T-helper 1 cell treated with Interleukin-12 subunit alpha and Interleukin-12 subunit beta and Interleukin-4 antibody, amounts not matched to agents 30 μg/mL and 1 μg/mL, for 36 hours (primary cell): ENCODE data around the gene MAP2K5.
A peak's percentile ranks its signal among the peaks of the same experiment; 100 is the strongest.

ENCODE experiments used
- H3K27ac Mint-ChIP-seq: one replicate; pipeline ENCODE4 v1.8.0; 2021; ENCODE audit warnings: mild to moderate bottlenecking, mixed read lengths
- H3K27me3 Mint-ChIP-seq: one replicate; pipeline ENCODE4 v1.8.0; 2021; ENCODE audit warnings: low read depth, mixed read lengths
- H3K36me3 Mint-ChIP-seq: one replicate; pipeline ENCODE4 v1.8.0; 2021; ENCODE audit warnings: low read depth, mixed read lengths
- H3K4me1 Mint-ChIP-seq: one replicate; pipeline ENCODE4 v1.8.0; 2021; ENCODE audit warnings: low read depth, mixed read lengths
- H3K4me3 Mint-ChIP-seq: one replicate; pipeline ENCODE4 v1.8.0; 2021; ENCODE audit warnings: mild to moderate bottlenecking, moderate library complexity, mixed read lengths
- H3K9me3 Mint-ChIP-seq: one replicate; pipeline ENCODE4 v1.8.0; 2021; ENCODE audit warnings: mixed read lengths

Gene MAP2K5

GRCh38 chr15:67832031-67832551 lies 289.6 kb downstream of the MAP2K5 start:
- H3K27ac Mint-ChIP-seq: no peak overlapping the region
- H3K27me3 Mint-ChIP-seq: peaks cover 86% of the 10 kb centered on the region
- H3K4me3 Mint-ChIP-seq: no peak overlapping the region
- H3K9me3 Mint-ChIP-seq: no peaks in the 10 kb centered on the region
- H3K36me3 Mint-ChIP-seq: peaks cover 2% of the 10 kb centered on the region
- H3K4me1 Mint-ChIP-seq: peaks cover 27% of the 10 kb centered on the region

- Mint-ChIP-seq H3K27ac (peak overlapping the region; percentile 49), H3K9me3 (no peaks in the 10 kb centered on the region), H3K27me3 (peaks cover 94% of the 10 kb centered on the region), H3K4me1 (peaks cover 30% of the 10 kb centered on the region), H3K36me3 (peaks cover 2% of the 10 kb centered on the region), H3K4me3 (peak overlapping the region; percentile 66)
Observed at GRCh38 chr15:67832897-67833709, 290.6 kb downstream of the MAP2K5 start.

GRCh38 chr15:67833710-67834511 lies 291.4 kb downstream of the MAP2K5 start:
- Mint-ChIP-seq H3K9me3 (no peaks in the 10 kb centered on the region), H3K4me1 (peaks cover 32% of the 10 kb centered on the region), H3K27me3 (peaks cover 90% of the 10 kb centered on the region), H3K36me3 (peaks cover 2% of the 10 kb centered on the region), H3K4me3 (peak overlapping the region; percentile 75), H3K27ac (no peak overlapping the region)

- Mint-ChIP-seq H3K9me3 (no peaks in the 10 kb centered on the region), H3K4me1 (peaks cover 33% of the 10 kb centered on the region), H3K36me3 (peaks cover 3% of the 10 kb centered on the region), H3K27me3 (peaks cover 86% of the 10 kb centered on the region), H3K27ac (no peak overlapping the region), H3K4me3 (peak overlapping the region; percentile 56)
Observed at GRCh38 chr15:67834581-67835296, 292.2 kb downstream of the MAP2K5 start.

DNA sequence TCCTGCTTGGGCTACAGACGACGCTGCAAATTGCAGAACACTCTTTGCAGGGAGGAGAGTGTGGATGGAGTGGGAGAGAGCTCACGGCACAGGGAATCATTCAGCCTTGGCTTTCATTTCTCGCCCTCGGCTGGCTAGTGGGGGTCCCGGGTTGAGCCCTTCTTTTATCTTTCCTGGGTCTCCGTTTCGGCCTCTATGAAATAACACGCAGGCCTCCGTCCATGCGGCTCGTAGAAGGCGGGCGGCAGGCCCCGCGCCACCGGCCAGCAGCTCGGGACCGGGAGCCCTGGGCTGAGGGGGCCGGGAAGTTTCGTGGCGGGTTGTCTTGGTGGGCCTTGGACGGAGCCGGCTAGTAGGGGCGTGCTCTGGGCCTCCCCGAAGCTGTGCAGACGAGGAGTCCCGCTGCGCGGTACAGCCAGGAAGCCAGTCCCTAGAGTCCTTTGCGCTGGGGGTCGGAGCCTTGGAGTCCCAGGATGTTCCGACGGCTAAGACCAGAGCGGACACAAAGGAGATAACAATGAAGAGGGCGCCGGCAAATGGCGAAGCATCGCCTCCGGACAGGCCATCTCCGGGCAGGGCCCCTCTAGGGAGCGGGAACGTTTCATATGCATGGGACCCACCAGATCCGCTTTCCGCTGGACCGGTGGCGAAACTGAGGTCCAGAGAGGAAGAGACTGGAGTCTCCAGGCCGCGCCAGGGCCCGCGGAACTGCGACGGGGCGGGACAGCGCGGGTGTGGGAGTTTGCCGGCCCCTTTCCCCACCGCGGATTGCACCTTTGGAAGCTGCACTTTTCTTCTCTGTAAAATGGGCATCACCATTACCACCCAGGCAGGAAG lies 293.0 kb downstream of the MAP2K5 start:
- H3K4me1 Mint-ChIP-seq: peaks cover 38% of the 10 kb centered on the region
- peaks cover 84% of the 10 kb centered on the region for H3K27me3 Mint-ChIP-seq
- peaks cover 6% of the 10 kb centered on the region for H3K36me3 Mint-ChIP-seq
- no peaks in the 10 kb centered on the region for H3K9me3 Mint-ChIP-seq
- peak overlapping the region; percentile 56 for H3K4me3 Mint-ChIP-seq
- no peak overlapping the region for H3K27ac Mint-ChIP-seq

DNA sequence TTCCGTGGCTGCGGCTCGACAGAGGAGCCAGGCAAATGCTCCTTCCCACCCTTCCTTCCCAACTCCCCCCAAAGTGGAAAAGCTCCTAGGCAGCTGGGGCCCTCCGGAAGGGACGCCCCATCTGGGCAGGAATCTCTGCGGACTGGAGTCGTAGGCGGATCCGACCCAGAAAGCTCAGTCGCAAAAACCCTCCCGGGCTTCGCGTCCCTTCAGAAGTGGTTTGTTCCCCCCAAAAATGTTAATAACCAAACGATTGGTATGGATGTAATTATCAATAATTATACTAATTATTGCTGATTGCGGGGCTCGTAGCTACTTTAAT lies 293.6 kb downstream of the MAP2K5 start:
- Mint-ChIP-seq H3K27ac (no peak overlapping the region), H3K4me1 (peaks cover 40% of the 10 kb centered on the region), H3K27me3 (peaks cover 79% of the 10 kb centered on the region), H3K4me3 (peak overlapping the region; percentile 42), H3K36me3 (peaks cover 6% of the 10 kb centered on the region), H3K9me3 (no peaks in the 10 kb centered on the region)

GRCh38 chr15:67836477-67836876 lies 294.0 kb downstream of the MAP2K5 start:
- Mint-ChIP-seq H3K27me3 (peaks cover 75% of the 10 kb centered on the region), H3K9me3 (no peaks in the 10 kb centered on the region), H3K4me1 (peaks cover 44% of the 10 kb centered on the region), H3K36me3 (peaks cover 6% of the 10 kb centered on the region), H3K4me3 (no peak overlapping the region), H3K27ac (no peak overlapping the region)

- Mint-ChIP-seq H3K27ac (no peak overlapping the region), H3K4me1 (peaks cover 45% of the 10 kb centered on the region), H3K27me3 (peaks cover 70% of the 10 kb centered on the region), H3K36me3 (peaks cover 6% of the 10 kb centered on the region), H3K9me3 (no peaks in the 10 kb centered on the region), H3K4me3 (no peak overlapping the region)
Observed at GRCh38 chr15:67836955-67837354, 294.5 kb downstream of the MAP2K5 start.

DNA sequence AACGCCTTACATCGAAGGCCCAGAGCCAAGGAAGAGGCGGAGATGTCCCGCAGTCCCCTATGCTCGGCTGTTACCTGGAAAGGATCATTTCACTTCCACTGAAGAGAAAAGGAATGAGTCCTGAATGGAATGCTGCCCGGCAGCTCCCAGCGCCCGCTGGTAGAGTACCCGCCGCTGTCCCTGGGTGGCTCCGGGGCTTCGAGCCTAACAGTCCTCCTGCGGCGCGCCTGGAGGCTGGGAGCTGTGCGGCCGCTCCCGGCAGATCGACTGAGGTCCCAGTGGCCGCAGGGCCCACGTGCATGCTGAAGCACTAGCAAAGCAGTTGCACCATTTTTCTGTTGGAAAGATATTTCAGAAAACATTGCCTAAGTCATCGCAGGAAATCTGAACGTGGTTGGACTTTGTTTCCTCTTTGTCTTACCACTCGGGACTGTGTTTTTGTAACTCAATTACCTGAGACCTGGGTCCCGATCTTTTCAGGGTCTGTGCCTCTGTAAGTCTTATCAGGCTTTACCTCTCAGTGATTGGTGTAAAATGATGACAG lies 296.4 kb downstream of the MAP2K5 start:
- Mint-ChIP-seq H3K4me3 (peak overlapping the region; percentile 30), H3K36me3 (peaks cover 6% of the 10 kb centered on the region), H3K4me1 (peaks cover 38% of the 10 kb centered on the region), H3K9me3 (no peaks in the 10 kb centered on the region), H3K27me3 (peaks cover 55% of the 10 kb centered on the region), H3K27ac (no peak overlapping the region)

DNA sequence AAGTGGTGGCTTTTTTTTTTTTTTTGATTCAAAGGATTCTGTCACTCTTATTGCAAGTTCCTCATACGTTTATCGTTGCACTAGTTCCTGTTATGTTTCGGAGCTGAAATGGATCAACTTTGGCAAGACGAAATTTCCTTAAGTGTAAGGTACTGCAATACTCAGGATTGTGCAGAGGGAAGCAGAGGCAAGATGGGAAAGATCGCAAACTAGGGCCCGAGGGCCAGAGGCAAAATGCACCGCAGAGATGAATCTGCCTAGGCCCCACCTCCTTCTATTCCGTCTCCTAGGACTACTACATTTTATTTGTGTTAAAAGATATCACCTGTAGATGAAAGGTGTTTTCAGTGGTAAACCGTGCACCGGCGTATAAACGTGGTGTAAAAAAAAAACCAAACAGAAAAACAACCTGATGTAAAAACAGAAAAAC lies 297.0 kb downstream of the MAP2K5 start:
- peaks cover 6% of the 10 kb centered on the region for H3K36me3 Mint-ChIP-seq
- H3K27me3 Mint-ChIP-seq: peaks cover 49% of the 10 kb centered on the region
- peaks cover 34% of the 10 kb centered on the region for H3K4me1 Mint-ChIP-seq
- H3K27ac Mint-ChIP-seq: peak overlapping the region; percentile 95
- peak overlapping the region; percentile 89 for H3K4me3 Mint-ChIP-seq
- H3K9me3 Mint-ChIP-seq: no peaks in the 10 kb centered on the region

DNA sequence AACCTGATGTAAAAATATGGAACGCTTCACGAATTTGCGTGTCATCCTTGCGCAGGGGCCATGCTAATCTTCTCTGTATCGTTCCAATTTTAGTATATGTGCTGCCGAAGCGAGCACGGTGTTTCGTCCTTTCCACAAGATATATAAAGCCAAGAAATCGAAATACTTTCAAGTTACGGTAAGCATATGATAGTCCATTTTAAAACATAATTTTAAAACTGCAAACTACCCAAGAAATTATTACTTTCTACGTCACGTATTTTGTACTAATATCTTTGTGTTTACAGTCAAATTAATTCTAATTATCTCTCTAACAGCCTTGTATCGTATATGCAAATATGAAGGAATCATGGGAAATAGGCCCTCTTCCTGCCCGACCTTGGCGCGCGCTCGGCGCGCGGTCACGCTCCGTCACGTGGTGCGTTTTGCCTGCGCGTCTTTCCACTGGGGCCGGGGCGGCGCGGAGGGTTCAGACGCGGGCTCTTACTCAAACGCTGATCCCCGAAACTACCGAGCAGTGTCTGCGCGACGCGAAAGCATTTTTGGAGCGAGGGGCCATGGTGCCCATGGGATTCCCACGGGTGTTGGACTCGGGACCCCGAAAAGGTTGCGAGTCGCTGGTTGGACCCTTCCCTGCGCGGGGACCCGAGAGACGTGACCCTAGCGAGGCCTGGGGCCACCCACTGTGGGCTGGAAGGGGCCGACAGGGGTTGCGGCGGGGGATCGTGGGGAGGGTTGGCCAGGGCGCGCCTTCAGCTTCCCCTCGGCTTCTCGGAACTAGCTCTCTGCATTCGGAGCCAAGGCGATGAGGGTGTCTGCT lies 297.6 kb downstream of the MAP2K5 start, which contains the start of gene RNU6-1:
RNU6-1 (minus strand) TSS at position 117 of the 820 bp plus-strand sequence.
- peaks cover 44% of the 10 kb centered on the region for H3K27me3 Mint-ChIP-seq
- no peaks in the 10 kb centered on the region for H3K9me3 Mint-ChIP-seq

GRCh38 chr15:67840749-67841512 lies 298.4 kb downstream of the MAP2K5 start:
- peak overlapping the region; percentile 89 for H3K4me3 Mint-ChIP-seq
- H3K27me3 Mint-ChIP-seq: peaks cover 36% of the 10 kb centered on the region
- peaks cover 30% of the 10 kb centered on the region for H3K4me1 Mint-ChIP-seq
- H3K36me3 Mint-ChIP-seq: peaks cover 5% of the 10 kb centered on the region
- H3K9me3 Mint-ChIP-seq: no peaks in the 10 kb centered on the region
- peak overlapping the region; percentile 95 for H3K27ac Mint-ChIP-seq

More for the DNA sequence above, 297.6 kb downstream of the MAP2K5 start, which contains the start of gene RNU6-1:
- H3K4me3 Mint-ChIP-seq: peak within 1 kb of the TSS; percentile 89
- peaks cover 5% of the 10 kb centered on the region for H3K36me3 Mint-ChIP-seq
- peaks cover 32% of the 10 kb centered on the region for H3K4me1 Mint-ChIP-seq
- H3K27ac Mint-ChIP-seq: peak within 1 kb of the TSS; percentile 95
